Epithelial cell of prostate (primary cell): ENCODE measurements around the gene NAB2.
"Not testable (repeated sequence)": the region's sequence is repeated elsewhere in the genome, so short reads cannot be mapped to it uniquely, and the experiment has no call there.

Source experiments
- DNase-seq: peaks from one replicate; pipeline ENCODE4 v3.0.0-alpha.2; 2011; ENCODE audit warnings: low read depth, low spot score
- H3K27ac ChIP-seq: fragments of 450-650 bp; 2 replicates; pipeline ENCODE4 v1.5.1; 2017; ENCODE audit warnings: mild to moderate bottlenecking

NAB2 gene

DNA sequence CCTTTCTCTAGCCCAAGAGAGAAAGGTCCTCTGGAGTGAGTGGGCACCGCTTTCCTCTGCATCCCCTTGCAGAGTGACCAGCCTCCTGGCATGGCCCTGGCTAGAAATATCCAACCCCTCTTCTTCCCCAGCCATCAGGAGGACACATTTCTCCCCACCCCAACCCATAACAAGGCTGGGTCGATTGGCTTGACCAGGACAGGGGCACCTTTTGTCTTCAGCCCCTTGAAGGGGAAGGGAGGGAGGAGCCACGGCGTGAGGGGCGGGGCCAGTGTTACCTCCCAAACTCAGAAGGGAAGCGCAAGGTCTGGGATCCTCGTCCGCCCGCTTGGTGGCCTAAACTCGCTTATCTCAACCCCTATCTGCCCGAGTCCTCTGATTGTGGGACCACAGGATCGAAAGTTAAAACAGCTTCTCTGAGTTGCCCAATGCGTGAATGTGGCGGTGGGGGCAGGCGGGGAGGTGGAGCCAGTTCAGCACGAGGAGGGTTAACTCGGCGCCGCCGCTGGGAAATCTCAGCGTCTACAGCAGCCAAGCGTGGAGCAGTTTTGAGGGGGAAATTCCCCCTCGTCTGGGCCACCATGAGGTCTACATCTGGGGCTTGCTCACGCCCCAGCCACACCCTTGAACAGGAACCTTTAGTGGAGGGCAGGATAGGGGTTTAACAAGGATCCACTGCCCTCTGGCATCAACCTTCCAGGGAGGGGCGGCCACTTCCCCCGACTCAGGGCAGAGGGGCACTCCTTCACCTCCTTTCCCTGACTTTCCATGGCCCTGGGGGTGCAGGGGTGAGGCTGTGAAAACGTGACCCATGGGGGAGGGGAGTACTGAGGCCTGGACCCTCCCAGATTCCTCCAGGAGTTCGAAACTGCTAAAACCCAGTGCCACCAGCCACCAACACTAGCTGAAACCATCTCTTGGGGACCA lies 21.5 kb downstream of the NAB2 start:
- no peak for DNase-seq
- peak overlapping the region; percentile 99 for H3K27ac ChIP-seq

DNA sequence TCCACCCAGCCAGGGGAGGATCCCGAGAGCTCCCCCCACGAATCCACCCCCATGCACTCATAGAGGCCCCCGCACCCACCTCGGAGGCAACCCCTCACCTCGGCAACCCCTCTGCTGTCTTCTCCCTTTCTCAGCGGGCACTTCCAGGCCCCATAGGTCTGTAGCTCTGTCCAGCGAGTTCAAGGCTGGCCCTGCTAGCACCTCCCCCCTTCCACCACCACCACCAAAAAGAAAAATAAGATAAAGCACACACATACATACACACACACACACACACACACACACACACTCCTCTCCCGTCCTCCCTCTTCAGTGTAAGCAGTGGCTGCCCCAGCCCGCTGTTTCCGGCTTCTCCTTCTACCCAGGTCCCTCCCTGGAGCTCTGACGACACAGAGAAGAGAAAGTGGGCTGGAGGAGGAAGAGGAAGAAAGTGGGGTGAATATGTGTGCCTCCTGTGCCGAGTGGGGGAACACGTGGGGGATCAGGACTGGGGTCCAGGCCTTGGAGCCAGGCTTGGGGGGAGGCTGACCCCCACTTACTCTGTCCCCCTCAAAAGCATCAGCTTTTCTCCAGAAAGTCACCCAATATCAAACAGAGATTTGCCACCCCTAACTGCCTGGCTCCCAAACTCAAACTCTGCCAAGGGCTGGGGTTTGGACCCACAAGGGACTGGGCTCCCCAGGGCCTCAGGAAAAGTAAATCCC lies 22.3 kb downstream of the NAB2 start, which contains the start of gene STAT6:
STAT6 (minus strand) TSS at position 332 of the 704 bp plus-strand sequence. CDS start 3,084 bp downstream, outside the sequence.
- H3K27ac ChIP-seq = peak within 1 kb of the TSS; percentile 99
- no peak for DNase-seq

- no peak for DNase-seq
- peak overlapping the region; percentile 99 for H3K27ac ChIP-seq
These were observed 23.8 kb downstream of the NAB2 start for GRCh38 chr12:57112492-57113294.

- no peak overlapping the region for H3K27ac ChIP-seq
- DNase-seq = no peak
These were observed 27.8 kb downstream of the NAB2 start for GRCh38 chr12:57116580-57117281.

DNA sequence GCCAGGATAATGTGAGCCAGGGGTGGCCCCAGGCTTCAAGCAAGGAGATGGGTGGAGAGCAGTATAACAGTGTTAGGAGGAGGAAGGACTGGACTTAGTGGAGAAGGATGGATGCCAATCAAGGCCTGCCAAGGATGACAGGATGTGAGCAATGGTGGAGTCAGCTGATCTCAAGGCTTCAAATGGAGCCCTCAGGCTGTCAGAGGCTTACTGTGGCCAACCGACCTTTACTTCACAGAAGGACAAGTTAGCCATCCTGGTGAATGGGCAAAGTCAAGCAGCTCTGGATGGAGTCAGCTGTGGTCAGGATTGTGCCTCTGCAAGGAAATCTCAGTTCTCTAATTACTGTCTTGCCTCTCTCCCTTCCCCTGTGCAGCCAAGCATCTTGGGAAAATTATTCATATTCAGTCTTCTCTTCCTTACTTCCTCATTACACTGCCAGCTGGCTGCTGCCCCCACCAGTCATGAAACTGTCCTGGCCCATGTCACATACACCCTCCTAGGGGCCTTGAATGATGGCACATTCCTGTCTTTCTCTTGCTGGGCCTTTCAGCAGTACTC lies 29.9 kb downstream of the NAB2 start:
- peak overlapping the region; percentile 78 for H3K27ac ChIP-seq
- DNase-seq = no peak

- DNase-seq = no peak
- peak overlapping the region; percentile 78 for H3K27ac ChIP-seq
These were observed 30.6 kb downstream of the NAB2 start for GRCh38 chr12:57119294-57120085.

DNA sequence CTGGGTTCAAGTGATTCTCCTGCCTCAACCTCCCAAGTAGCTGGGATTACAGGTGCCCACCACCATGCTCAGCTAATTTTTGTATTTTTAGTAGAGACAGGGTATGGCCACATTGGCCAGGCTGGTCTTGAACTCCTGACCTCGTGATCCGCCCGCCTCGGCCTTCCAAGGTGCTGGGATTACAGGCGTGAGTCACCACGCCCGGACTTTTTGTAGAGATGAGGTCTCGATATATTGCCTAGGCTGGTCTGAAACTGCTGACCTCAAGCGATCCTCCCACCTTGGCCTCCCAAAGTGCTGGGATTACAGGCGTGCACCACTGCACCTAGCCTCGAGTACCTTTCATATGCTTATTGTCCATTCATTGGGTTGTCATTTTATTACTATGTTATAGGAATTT lies 31.8 kb downstream of the NAB2 start:
- H3K27ac ChIP-seq, DNase-seq: not testable (repeated sequence)

DNA sequence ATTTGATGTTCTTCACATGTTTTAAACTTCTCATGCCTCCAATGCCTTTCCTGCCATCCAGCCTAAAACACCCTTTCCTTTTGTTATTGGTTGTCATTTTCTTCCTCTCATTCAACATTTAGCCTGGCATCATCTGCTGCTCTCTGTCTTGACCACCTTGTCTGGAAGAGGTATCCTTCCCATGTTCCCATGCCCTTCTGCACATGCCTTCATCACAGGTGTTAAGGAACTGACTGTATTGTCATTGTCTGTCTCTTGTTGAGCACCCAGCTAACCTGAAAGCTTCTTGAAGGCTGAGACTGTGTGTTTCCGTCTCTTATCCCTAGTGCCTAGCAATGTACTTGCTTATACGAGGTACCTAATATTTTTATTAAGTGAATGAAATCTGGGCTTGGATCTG lies 34.9 kb downstream of the NAB2 start:
- no peak overlapping the region for H3K27ac ChIP-seq
- DNase-seq = no peak

- DNase-seq = no peak
- no peak overlapping the region for H3K27ac ChIP-seq
These were observed 35.5 kb downstream of the NAB2 start for GRCh38 chr12:57124261-57124877.

GRCh38 chr12:57126061-57126460 lies 37.1 kb downstream of the NAB2 start:
- no peak overlapping the region for H3K27ac ChIP-seq
- DNase-seq = no peak

DNA sequence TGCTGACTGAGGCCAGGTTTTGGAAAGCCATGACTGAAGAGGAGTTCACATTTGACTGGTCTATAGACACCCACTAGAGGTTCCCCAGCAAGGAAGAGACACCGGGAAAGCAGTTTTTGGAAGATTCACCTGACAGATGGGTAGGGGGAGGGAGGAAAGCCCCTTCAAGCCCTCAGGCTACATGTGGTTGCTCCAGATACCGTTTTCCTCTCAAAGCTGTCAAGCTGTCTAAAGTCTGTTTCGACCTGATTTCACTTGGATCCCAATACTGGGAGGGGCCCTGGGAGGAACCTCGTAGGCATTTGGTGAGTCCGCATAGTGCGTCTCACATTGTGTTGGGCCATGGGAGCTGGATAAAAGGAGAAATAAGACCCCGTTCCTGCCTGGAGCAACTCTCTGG lies 37.6 kb downstream of the NAB2 start:
- no peak for DNase-seq
- H3K27ac ChIP-seq = peak overlapping the region; percentile 70

DNA sequence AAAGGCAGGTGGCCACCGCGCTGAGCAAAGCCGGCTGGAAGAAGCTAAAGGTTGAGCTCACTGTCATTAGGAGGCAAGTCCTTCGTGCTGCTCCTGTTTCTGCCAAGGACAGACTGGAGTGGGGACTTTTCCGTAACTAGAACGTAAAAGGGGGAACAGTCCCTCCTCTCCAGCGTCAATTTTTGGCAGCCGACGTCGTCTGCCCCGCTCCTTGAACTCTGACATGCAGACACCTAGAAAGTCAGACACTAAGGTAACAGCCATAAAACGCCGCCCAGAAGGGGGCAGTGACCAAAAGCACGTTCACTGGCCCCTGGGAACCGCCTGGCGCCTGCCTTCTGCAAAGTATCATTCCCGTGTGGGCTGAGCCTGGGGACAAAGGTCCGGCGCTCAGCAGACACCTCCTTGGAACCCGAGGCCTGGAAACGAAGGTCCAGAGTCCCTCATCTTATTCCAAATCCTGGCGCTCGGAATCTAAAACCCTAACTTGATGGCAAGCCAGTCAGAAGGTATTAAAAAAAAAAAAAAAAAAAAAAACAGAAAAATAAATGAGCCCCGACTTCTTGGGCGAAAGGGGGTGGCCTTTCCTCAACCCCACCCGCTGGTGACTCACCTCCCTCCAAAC lies 38.3 kb downstream of the NAB2 start:
- peak overlapping the region; percentile 70 for H3K27ac ChIP-seq
- DNase-seq = no peak

DNA sequence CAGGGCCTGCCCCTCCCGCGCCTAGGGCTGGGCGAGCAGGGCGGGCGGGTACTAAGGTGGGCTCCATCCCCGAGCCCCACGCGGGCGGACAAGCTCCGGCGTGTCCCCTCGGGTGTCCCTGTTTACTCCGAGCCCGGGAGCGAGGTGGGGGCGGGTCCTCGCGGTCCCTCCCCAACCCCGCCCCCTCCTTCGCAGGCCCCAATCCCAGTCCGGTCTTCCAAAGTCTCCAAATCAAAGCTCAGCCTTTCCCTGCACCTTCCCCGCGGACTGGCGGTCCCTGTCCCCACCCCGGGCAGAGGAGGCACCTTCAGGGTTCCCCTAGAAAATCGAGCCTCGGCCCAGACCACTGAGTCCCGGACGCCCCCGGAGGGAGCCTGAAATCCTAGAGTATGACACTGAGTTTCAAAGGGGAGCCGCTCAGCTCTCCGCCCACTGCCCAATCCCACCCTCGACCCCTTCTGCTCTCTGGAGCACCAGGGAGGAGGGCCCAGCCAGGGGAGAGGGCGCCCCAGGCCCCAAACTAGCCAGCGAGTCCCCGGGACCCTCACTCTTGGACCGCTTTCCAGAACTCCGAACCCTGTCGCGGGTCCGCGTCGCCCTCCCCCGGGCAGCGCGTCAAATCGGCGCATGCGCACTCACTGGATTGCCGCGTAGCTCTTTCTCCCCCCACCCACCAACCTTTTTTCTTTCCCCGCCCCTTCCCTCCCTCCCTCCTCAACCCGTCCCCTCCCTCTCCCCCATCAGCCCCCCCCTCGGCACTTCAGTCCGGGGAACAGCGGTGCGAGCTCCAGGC lies 39.0 kb downstream of the NAB2 start, which contains the start of gene LRP1:
LRP1 (plus strand) TSS at position 758 of the 793 bp plus-strand sequence. CDS start 482 bp downstream, outside the sequence.
- no peak for DNase-seq
- peak within 1 kb of the TSS; percentile 70 for H3K27ac ChIP-seq

GRCh38 chr12:57128519-57129247 lies 39.8 kb downstream of the NAB2 start:
- H3K27ac ChIP-seq = peak overlapping the region; percentile 70

DNA sequence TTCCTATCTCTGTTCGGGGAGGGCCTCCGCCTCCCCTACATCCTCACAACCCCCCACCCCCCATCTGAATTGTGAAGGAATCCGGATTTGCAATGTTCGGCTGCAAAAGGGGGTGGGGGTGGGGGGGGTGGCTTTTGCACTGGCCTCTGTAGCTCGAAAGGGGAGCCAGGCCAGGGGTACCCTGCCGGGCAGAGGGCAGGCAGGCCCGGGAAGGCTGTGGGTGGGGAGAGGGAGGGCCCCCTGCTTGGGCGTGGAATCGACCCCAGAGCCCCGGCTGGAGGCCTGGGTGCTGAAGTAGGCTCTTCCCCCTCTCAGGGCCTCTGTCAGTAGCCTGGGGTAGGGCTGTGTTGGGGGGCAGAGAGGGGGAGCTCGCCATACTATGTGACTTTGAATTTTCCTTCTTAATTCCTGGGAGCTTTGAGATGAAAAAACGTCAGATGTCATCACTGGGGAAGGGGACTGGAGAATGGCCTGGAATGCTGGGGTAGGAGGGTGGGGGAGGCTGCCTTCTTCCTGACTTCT lies 40.5 kb downstream of the NAB2 start:
- DNase-seq = no peak
- H3K27ac ChIP-seq = no peak overlapping the region

More at GRCh38 chr12:57128519-57129247, 39.8 kb downstream of the NAB2 start:
- no peak for DNase-seq

- no peak for DNase-seq
- no peak overlapping the region for H3K27ac ChIP-seq
These were observed 41.0 kb downstream of the NAB2 start for GRCh38 chr12:57129889-57130288.
